GM12872 (cell line): ENCODE measurements around the gene GRK1.

Experiments used
- TF ChIP-seq, protein P1 (sequence below): IDR thresholded peaks from 3 replicates; pipeline ENCODE4 v1.5.1; 2011; ENCODE audit warnings: low read depth, mild to moderate bottlenecking, low read length, moderate library complexity; ENCODE audit not compliant: insufficient read depth

Gene GRK1

GRCh38 chr13:113785051-113786010, 118.3 kb downstream of the GRK1 start:
- TF ChIP-seq, protein P1, sequence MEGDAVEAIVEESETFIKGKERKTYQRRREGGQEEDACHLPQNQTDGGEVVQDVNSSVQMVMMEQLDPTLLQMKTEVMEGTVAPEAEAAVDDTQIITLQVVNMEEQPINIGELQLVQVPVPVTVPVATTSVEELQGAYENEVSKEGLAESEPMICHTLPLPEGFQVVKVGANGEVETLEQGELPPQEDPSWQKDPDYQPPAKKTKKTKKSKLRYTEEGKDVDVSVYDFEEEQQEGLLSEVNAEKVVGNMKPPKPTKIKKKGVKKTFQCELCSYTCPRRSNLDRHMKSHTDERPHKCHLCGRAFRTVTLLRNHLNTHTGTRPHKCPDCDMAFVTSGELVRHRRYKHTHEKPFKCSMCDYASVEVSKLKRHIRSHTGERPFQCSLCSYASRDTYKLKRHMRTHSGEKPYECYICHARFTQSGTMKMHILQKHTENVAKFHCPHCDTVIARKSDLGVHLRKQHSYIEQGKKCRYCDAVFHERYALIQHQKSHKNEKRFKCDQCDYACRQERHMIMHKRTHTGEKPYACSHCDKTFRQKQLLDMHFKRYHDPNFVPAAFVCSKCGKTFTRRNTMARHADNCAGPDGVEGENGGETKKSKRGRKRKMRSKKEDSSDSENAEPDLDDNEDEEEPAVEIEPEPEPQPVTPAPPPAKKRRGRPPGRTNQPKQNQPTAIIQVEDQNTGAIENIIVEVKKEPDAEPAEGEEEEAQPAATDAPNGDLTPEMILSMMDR, result no peak

- TF ChIP-seq, protein P1, result no peak
These were observed 119.3 kb downstream of the GRK1 start for GRCh38 chr13:113786262-113786841.
